Keratinocyte (primary cell): ENCODE results near the gene DCN. TPM values are rescaled to one million over a fixed set of nuclear protein-coding genes. Genes with fewer than 3 reads are reported as not detected.

Experiments
- DNase-seq: peaks from one replicate; pipeline ENCODE4 v3.0.0-alpha.2; 2011; ENCODE audit warnings: low read depth, missing footprints, low spot score
- FAIRE-seq: peaks from 2 replicates; lab custom pipeline; 2011; peaks lifted over from hg19 to GRCh38; lab: Jason Lieb, UNC
- H2AFZ ChIP-seq: 2 replicates; pipeline ENCODE4 v1.6.0; 2012; ENCODE audit warnings: low read length, control low read depth, inconsistent platforms; ENCODE audit not compliant: control insufficient read depth
- H3K27ac ChIP-seq: 2 replicates; pipeline ENCODE4 v1.5.1; 2011; ENCODE audit warnings: low read length; ENCODE audit not compliant: control insufficient read depth, insufficient read depth
- H3K27me3 ChIP-seq: 3 replicates; pipeline ENCODE4 v1.6.0; 2011; ENCODE audit warnings: low read length; ENCODE audit not compliant: control insufficient read depth, insufficient read depth; ENCODE audit errors: extremely low read depth
- H3K36me3 ChIP-seq, 2 experiments: 2 replicates in 1 of 2; 3 replicates in 1 of 2; pipeline ENCODE4 v1.5.1; 2011; ENCODE audit warnings: low read length in 2 of 2, mild to moderate bottlenecking in 1 of 2; ENCODE audit not compliant: control insufficient read depth in 2 of 2, insufficient read depth in 2 of 2; ENCODE audit errors: extremely low read depth in 1 of 2
- H3K4me1 ChIP-seq: 3 replicates; pipeline ENCODE4 v1.5.1; 2011; ENCODE audit warnings: low read length; ENCODE audit not compliant: control insufficient read depth, insufficient read depth; ENCODE audit errors: extremely low read depth
- H3K4me2 ChIP-seq: 3 replicates; pipeline ENCODE4 v1.6.0; 2011; ENCODE audit warnings: low read depth, low read length; ENCODE audit not compliant: control insufficient read depth, insufficient read depth; ENCODE audit errors: extremely low read depth
- H3K4me3 ChIP-seq, 3 experiments: fragments of 200-600 bp in 1 of 3; sonication (generic) in 1 of 3; 2 replicates in 2 of 3; 3 replicates in 1 of 3; pipeline ENCODE4 v1.5.1; 2011 to 2016; ENCODE audit warnings: low read length in 3 of 3, mild to moderate bottlenecking in 3 of 3, control low read depth in 2 of 3, inconsistent platforms in 1 of 3, low read depth in 1 of 3, mixed read lengths in 1 of 3, mixed run types in 1 of 3, moderate library complexity in 1 of 3; ENCODE audit not compliant: control insufficient read depth in 2 of 3, insufficient read depth in 2 of 3; ENCODE audit errors: extremely low read depth in 1 of 3
- H3K79me2 ChIP-seq: 2 replicates; pipeline ENCODE4 v1.6.0; 2012; ENCODE audit warnings: low read length; ENCODE audit not compliant: control insufficient read depth, insufficient read depth
- H3K9ac ChIP-seq: 3 replicates; pipeline ENCODE4 v1.6.0; 2011; ENCODE audit warnings: low read length; ENCODE audit not compliant: control insufficient read depth, insufficient read depth; ENCODE audit errors: extremely low read depth
- H3K9me1 ChIP-seq: 3 replicates; pipeline ENCODE4 v1.6.0; 2011; ENCODE audit warnings: low read length; ENCODE audit not compliant: control insufficient read depth, insufficient read depth; ENCODE audit errors: extremely low read depth
- H3K9me3 ChIP-seq: 2 replicates; pipeline ENCODE4 v1.5.1; 2012; ENCODE audit warnings: low read depth, low read length; ENCODE audit not compliant: control insufficient read depth
- H4K20me1 ChIP-seq: 3 replicates; pipeline ENCODE4 v1.6.0; 2011; ENCODE audit warnings: low read length; ENCODE audit not compliant: control insufficient read depth, insufficient read depth; ENCODE audit errors: extremely low read depth
- CTCF ChIP-seq, 3 experiments: IDR thresholded peaks in 1 of 3; conservative IDR thresholded peaks in 1 of 3; optimal IDR thresholded peaks in 1 of 3; 2 replicates in 2 of 3; 3 replicates in 1 of 3; pipeline versions ENCODE3 to v1.5.1; 2011; ENCODE audit warnings: low read length in 3 of 3, mild to moderate bottlenecking in 3 of 3, moderate library complexity in 2 of 3, control low read depth in 1 of 3, inconsistent platforms in 1 of 3; ENCODE audit not compliant: insufficient read depth in 2 of 3; ENCODE audit errors: extremely low read depth in 1 of 3
- EZH2 ChIP-seq: IDR thresholded peaks from one replicate; pipeline ENCODE4 v1.6.1; 2012; ENCODE audit warnings: inconsistent platforms, mild to moderate bottlenecking, low read length, moderate library complexity
- dilution Hi-C: fragments of 300-500 bp; cut with MboI; formaldehyde crosslinking; loops from one replicate; pipeline ENCODE4 v1.7.0; 2020; ENCODE audit warnings: low sequenced_read_pairs; ENCODE audit not compliant: extremely low pct_ligation_motif_present
- polyA plus RNA-seq, 5 experiments: library from polyadenylated mRNA; depleted of rRNA in 3 of 5; stranded (reverse) in 3 of 5; stranded (forward) in 1 of 5; unstranded in 1 of 5; fragments of >200 nt; gene quantifications; 1 replicate in 1 of 5; 2 replicates in 3 of 5; 3 replicates in 1 of 5; pipeline versions ENCODE4 v1.2.1 to v1.2.3, GENCODE V29; 2011 to 2012; ENCODE audit warnings: missing spikeins in 2 of 5, low read depth in 1 of 5, low replicate concordance in 1 of 5

The DCN gene
- polyA plus RNA-seq, 1 donor (not counting 4 experiments of a cell fraction or from before 2014, with no cell fraction given): 2.5 TPM

- no peaks in the 10 kb centered on the region for H3K4me1 ChIP-seq
- H3K36me3 ChIP-seq: no peaks in the 10 kb centered on the region
- no peak for FAIRE-seq
- H3K27ac ChIP-seq: no peak overlapping the region
- no peak overlapping the region for H3K4me2 ChIP-seq
- H3K9me1 ChIP-seq: no peaks in the 10 kb centered on the region
- H3K4me3 ChIP-seq: no peak overlapping the region
- DNase-seq: no peak
- dilution Hi-C loops: no loop called here
- H3K9ac ChIP-seq: no peak overlapping the region
- no peaks in the 10 kb centered on the region for H4K20me1 ChIP-seq
- no peak overlapping the region for H2AFZ ChIP-seq
- H3K9me3 ChIP-seq: no peaks in the 10 kb centered on the region
- H3K27me3 ChIP-seq: no peaks in the 10 kb centered on the region
- TF ChIP-seq CTCF (optimal IDR thresholded peaks at IDR 0.05 in 1 of 3, IDR thresholded peaks at IDR 0.05 in 1 of 3, conservative IDR thresholded peaks at IDR 0.05 in 1 of 3; ENCODE audit: extremely low read depth in 1 of 3, insufficient read depth in 2 of 3, low read length in 3 of 3): no peak
- no peak for TF ChIP-seq EZH2
- H3K79me2 ChIP-seq: no peaks in the 10 kb centered on the region
Observed at GRCh38 chr12:91138337-91138920, 44.2 kb downstream of the DCN start.

GRCh38 chr12:91133871-91134270 is 48.7 kb downstream of the DCN start:
- Histone ChIP-seq H3K27ac (no peak overlapping the region), H3K9ac (no peak overlapping the region), H3K9me3 (no peaks in the 10 kb centered on the region), H3K79me2 (no peaks in the 10 kb centered on the region), H3K27me3 (no peaks in the 10 kb centered on the region), H3K4me2 (no peak overlapping the region), H4K20me1 (no peaks in the 10 kb centered on the region), H3K4me3 (no peak overlapping the region), H2AFZ (no peak overlapping the region), H3K4me1 (no peaks in the 10 kb centered on the region), H3K9me1 (no peaks in the 10 kb centered on the region), H3K36me3 (no peaks in the 10 kb centered on the region)
- dilution Hi-C loops: no loop called here
- FAIRE-seq: no peak
- DNase-seq: no peak
- TF ChIP-seq CTCF (optimal IDR thresholded peaks at IDR 0.05 in 1 of 3, IDR thresholded peaks at IDR 0.05 in 1 of 3, conservative IDR thresholded peaks at IDR 0.05 in 1 of 3; ENCODE audit: extremely low read depth in 1 of 3, insufficient read depth in 2 of 3, low read length in 3 of 3): no peak
- no peak for TF ChIP-seq EZH2
